OCI-LY7 (cell line): ENCODE results near the gene SYTL2.

Source experiments
- CTCF ChIP-seq: fragments of 200-600 bp; sonication (generic); conservative IDR thresholded peaks from 2 replicates; pipeline ENCODE4 v1.5.1; 2014; ENCODE audit warnings: mild to moderate bottlenecking, antibody characterized with exemption, low read length, moderate library complexity, mixed read lengths
- EZH2phosphoT487 ChIP-seq: fragments of 200-600 bp; sonication (generic); IDR thresholded peaks from 2 replicates; pipeline ENCODE4 v1.6.1; 2018; ENCODE audit warnings: low read depth, borderline replicate concordance, mild to moderate bottlenecking, mixed run types, antibody characterized with exemption, low read length, moderate library complexity, mixed read lengths

DNA sequence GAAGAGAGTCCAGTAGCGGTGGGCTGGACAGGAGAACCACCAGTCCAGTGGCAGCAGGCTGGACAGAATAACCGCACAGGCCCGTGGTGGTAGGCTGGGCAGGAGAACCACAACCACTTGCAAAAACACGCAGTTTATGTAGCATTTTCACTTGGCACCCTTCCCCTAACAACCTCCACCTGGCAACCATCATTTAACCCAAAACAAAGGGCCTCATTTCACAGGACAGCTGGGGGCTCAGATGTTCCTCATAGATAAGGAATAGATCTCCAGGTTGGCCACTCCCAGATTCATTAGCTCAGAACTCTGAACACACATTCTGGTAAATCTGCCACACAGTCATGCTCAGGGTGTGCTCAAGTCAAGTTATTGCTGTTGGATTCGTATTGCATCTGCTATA lies 41.2 kb downstream of the SYTL2 start:
- TF ChIP-seq CTCF = no peak
- no peak for TF ChIP-seq EZH2phosphoT487
